CD14-positive monocyte (primary cell): ENCODE results near the gene ZNF792. TPM values are rescaled to one million over a fixed set of nuclear protein-coding genes. Genes with fewer than 3 reads are reported as not detected.

Experiments used
- DNase-seq, 3 donors: peaks; one replicate each; pipeline ENCODE4 v3.0.0-alpha.2; 2011 to 2022
- H2AFZ ChIP-seq: 2 replicates; pipeline ENCODE4 v1.6.0; 2012; ENCODE audit warnings: mild to moderate bottlenecking, low read depth, low read length, inconsistent platforms; ENCODE audit not compliant: insufficient read depth, poor library complexity, severe bottlenecking
- H3K27ac ChIP-seq, 2 donors: 1 replicate in 1 of 2; 2 replicates in 1 of 2; pipeline ENCODE4 v1.5.1; 2012 to 2013; ENCODE audit warnings: low read length in 2 of 2, control low read depth in 1 of 2, inconsistent platforms in 1 of 2, low read depth in 1 of 2, mild to moderate bottlenecking in 1 of 2
- H3K27me3 ChIP-seq, 2 donors: one replicate each; pipeline versions ENCODE4 v1.6.0 to v1.6.1; 2011 to 2013; ENCODE audit warnings: low read length in 2 of 2; ENCODE audit not compliant: control insufficient read depth in 2 of 2, insufficient read depth in 2 of 2
- H3K36me3 ChIP-seq, 2 donors: replicated peaks in 1 of 2; 1 replicate in 1 of 2; 2 replicates in 1 of 2; pipeline versions ENCODE4 v1.5.1 to v1.6.1; 2012 to 2013; ENCODE audit warnings: low read length in 2 of 2, control low read depth in 1 of 2, inconsistent platforms in 1 of 2, mild to moderate bottlenecking in 1 of 2; ENCODE audit not compliant: insufficient read depth in 2 of 2, control insufficient read depth in 1 of 2
- H3K4me1 ChIP-seq, 2 donors: 1 replicate in 1 of 2; 2 replicates in 1 of 2; pipeline versions ENCODE4 v1.5.1 to v1.6.1; 2012 to 2013; ENCODE audit warnings: low read length in 2 of 2, control low read depth in 1 of 2, inconsistent platforms in 1 of 2, mild to moderate bottlenecking in 1 of 2, moderate library complexity in 1 of 2; ENCODE audit not compliant: insufficient read depth in 2 of 2, control insufficient read depth in 1 of 2
- H3K4me2 ChIP-seq: replicated peaks from 2 replicates; pipeline ENCODE3; 2012; ENCODE audit warnings: low read length, moderate library complexity, mild to moderate bottlenecking; ENCODE audit not compliant: poor library complexity, severe bottlenecking; ENCODE audit errors: extremely low read depth
- H3K4me3 ChIP-seq, 3 experiments: fragments of 200-600 bp in 1 of 3; sonication (generic) in 1 of 3; replicated peaks in 1 of 3; 1 replicate in 2 of 3; 2 replicates in 1 of 3; pipeline ENCODE4 v1.5.1; 2011 to 2013; ENCODE audit warnings: low read length in 3 of 3, mild to moderate bottlenecking in 3 of 3, control low read depth in 2 of 3, low read depth in 2 of 3, inconsistent platforms in 1 of 3, moderate library complexity in 1 of 3
- H3K79me2 ChIP-seq: 2 replicates; pipeline ENCODE4 v1.6.0; 2012; ENCODE audit warnings: mild to moderate bottlenecking, control low read depth, inconsistent platforms, low read length, moderate library complexity; ENCODE audit not compliant: insufficient read depth
- H3K9ac ChIP-seq: 2 replicates; pipeline ENCODE4 v1.6.0; 2017; ENCODE audit warnings: low read length, mild to moderate bottlenecking; ENCODE audit not compliant: insufficient read depth, poor library complexity, severe bottlenecking
- H3K9me3 ChIP-seq, 2 donors: replicated peaks in 1 of 2; 1 replicate in 1 of 2; 2 replicates in 1 of 2; pipeline versions ENCODE4 v1.5.1 to v1.6.1; 2012 to 2013; ENCODE audit warnings: low read length in 2 of 2, control low read depth in 1 of 2; ENCODE audit not compliant: control insufficient read depth in 1 of 2, insufficient read depth in 1 of 2
- H4K20me1 ChIP-seq: 2 replicates; pipeline ENCODE4 v1.6.0; 2012; ENCODE audit warnings: mild to moderate bottlenecking, low read length, control low read depth, moderate library complexity; ENCODE audit not compliant: insufficient read depth
- H3K27ac Mint-ChIP-seq, 7 donors: one replicate each; pipeline ENCODE4 v1.8.0; 2020; ENCODE audit warnings: mild to moderate bottlenecking in 7 of 7, mixed read lengths in 7 of 7, moderate library complexity in 6 of 7, inconsistent platforms in 2 of 7
- H3K27me3 Mint-ChIP-seq, 3 donors: one replicate each; pipeline ENCODE4 v1.8.0; 2021 to 2022; ENCODE audit warnings: low read depth in 3 of 3, mild to moderate bottlenecking in 3 of 3, mixed read lengths in 3 of 3, moderate library complexity in 3 of 3, inconsistent platforms in 1 of 3
- H3K36me3 Mint-ChIP-seq, 2 donors: one replicate each; pipeline ENCODE4 v1.8.0; 2020; ENCODE audit warnings: mixed read lengths in 2 of 2, inconsistent platforms in 1 of 2, mild to moderate bottlenecking in 1 of 2
- H3K4me1 Mint-ChIP-seq: one replicate; pipeline ENCODE4 v1.8.0; 2020; ENCODE audit warnings: mild to moderate bottlenecking, mixed read lengths
- H3K4me3 Mint-ChIP-seq, 2 donors: one replicate each; pipeline ENCODE4 v1.8.0; 2020; ENCODE audit warnings: mild to moderate bottlenecking in 2 of 2, mixed read lengths in 2 of 2, moderate library complexity in 1 of 2
- H3K9me3 Mint-ChIP-seq, 7 donors: one replicate each; pipeline ENCODE4 v1.8.0; 2020 to 2022; ENCODE audit warnings: mixed read lengths in 7 of 7, mild to moderate bottlenecking in 6 of 7, moderate library complexity in 6 of 7, inconsistent platforms in 2 of 7
- CTCF ChIP-seq: fragments of 200-600 bp; IDR thresholded peaks from one replicate; pipeline ENCODE4 v1.8.0; 2022; ENCODE audit warnings: antibody characterized with exemption, mild to moderate bottlenecking
- WGBS: methylation state at CpG from one replicate; pipeline ENCODE4 v1.1.5; 2013; ENCODE audit warnings: missing lambda C conversion rate; ENCODE audit not compliant: insufficient coverage; 5-methylcytosine and 5-hydroxymethylcytosine counted together
- intact Hi-C, 2 donors: fragments of 100-400 bp; cut with micrococcal nuclease; formaldehyde crosslinking; loops; one replicate each; pipeline versions ENCODE4 v1.15.0 to v1.15.1; 2023
- polyA plus RNA-seq, 3 donors: library from polyadenylated mRNA; depleted of rRNA in 1 of 3; unstranded in 2 of 3; stranded (reverse) in 1 of 3; fragments of 300-500 nt in 2 of 3; fragments of >200 nt in 1 of 3; fragmentation: Illumina TruSeq in 2 of 3; gene quantifications; 1 replicate in 2 of 3; 2 replicates in 1 of 3; pipeline ENCODE4 v1.2.3, GENCODE V29; 2012 to 2021

ZNF792 gene
- polyA plus RNA-seq, 3 donors = 1.3 to 3.3 (median 1.7) TPM

DNA sequence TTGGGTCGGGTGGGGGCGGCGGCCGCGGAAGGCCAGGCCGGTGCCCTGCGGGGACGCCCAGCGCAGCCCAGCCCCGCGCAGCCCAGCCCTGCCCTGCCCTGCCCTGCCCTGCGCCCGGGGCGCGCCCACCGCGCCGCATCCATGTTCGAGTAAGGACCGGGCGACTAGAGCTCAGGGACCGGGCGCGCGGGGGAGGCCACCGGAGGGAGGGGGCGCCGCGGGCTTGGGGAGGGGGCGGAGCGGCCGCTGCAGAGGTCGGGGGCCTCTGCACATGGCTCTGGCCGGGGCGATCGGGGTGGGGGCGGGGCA, 36.3 kb upstream of the ZNF792 start:
- Mint-ChIP-seq H3K4me3 (no peak overlapping the region), H3K9me3 (peaks cover 0 to 5% (median 0%) of the 10 kb centered on the region in 7 donors), H3K27me3 (peaks cover 0 to 7% (median 1%) of the 10 kb centered on the region in 3 donors), H3K27ac (peak overlapping the region in 1 of 7 donors; percentile 92), H3K4me1 (peaks cover 70% of the 10 kb centered on the region), H3K36me3 (peaks cover 8 to 20% of the 10 kb centered on the region in 2 donors)
- DNase-seq = no peak
- Histone ChIP-seq H4K20me1 (peaks cover 23% of the 10 kb centered on the region), H2AFZ (peak overlapping the region; percentile 66), H3K27ac (peak overlapping the region in 1 of 2 donors; percentile 93), H3K9me3 (peaks cover 0 to under 1% of the 10 kb centered on the region in 2 donors), H3K4me3 (peak overlapping the region; percentile 59 to 81 (median 60)), H3K36me3 (peaks cover under 1 to 6% of the 10 kb centered on the region in 2 donors), H3K27me3 (no peaks in the 10 kb centered on the region), H3K4me2 (peak overlapping the region; percentile 97), H3K9ac (peak overlapping the region; percentile 77), H3K4me1 (peaks cover 74 to 75% of the 10 kb centered on the region in 2 donors), H3K79me2 (peaks cover 56% of the 10 kb centered on the region)
- no peak for TF ChIP-seq CTCF
- intact Hi-C loops = no loop called here
- 0% methylated on average over 36 of the region's 37 CpGs for WGBS

DNA sequence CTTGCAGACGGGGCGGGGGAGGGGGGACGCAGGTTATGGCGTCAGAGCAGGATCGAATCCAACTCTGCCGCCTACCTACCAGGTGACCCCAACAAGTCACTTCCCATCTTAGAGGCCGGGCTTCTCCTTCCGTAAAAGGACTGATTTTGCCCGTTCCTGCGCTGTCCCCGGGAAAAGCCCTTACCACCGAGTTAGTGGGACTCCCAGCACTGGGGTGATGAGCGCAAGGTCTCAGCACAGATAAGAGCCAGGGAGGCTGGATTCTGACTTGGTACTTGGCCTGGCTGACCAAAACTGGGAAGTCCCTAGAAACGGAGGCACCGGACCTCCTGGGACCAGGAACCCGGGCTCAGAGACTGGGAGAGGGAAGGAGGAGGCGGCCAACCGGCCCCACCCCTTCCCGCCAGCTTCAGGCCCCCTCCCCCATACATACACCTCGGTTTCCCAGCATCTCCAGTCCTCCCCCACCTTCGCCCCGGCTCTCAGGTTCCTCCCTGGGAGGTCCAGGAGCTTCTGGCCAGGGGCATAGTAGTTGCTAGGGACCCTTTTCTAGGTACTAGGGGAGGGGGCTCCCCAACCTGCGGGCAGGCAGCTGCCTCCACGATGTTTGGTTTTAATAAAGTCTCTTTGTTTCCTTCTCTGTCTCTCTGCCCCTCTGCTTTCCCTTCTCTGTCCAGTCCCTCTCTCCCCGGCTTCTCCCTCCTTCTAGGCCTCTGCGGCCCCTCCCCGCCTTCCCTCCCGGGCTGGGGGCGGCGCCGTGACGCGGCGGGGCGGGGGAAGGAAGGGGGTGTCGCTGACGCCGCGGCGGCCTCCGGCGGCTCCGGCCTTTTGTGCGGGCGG, 35.7 kb upstream of the ZNF792 start, which contains the start of gene GRAMD1A:
TSS of gene GRAMD1A (plus strand) at position 826 of the 840 bp plus-strand sequence. CDS start 156 bp downstream, outside the sequence.
- H3K4me1 ChIP-seq = peaks cover 74 to 75% of the 10 kb centered on the region in 2 donors
- Mint-ChIP-seq H3K4me1 (peaks cover 70% of the 10 kb centered on the region), H3K27me3 (peaks cover 0 to 7% (median 1%) of the 10 kb centered on the region in 3 donors), H3K4me3 (peak within 1 kb of the TSS; percentile 93 to 98), H3K9me3 (peaks cover 0 to 10% (median under 1%) of the 10 kb centered on the region in 7 donors), H3K36me3 (peaks cover 7 to 17% of the 10 kb centered on the region in 2 donors), H3K27ac (peak within 1 kb of the TSS; percentile 92 to 98 (median 96))
- TF ChIP-seq CTCF = no peak
- H3K4me3 ChIP-seq = peak within 1 kb of the TSS; percentile 60 to 81 (median 77)
- H3K9ac ChIP-seq = peak within 1 kb of the TSS; percentile 77
- DNase-seq = peak; percentile 67 to 90 (median 80)
- peaks cover 0 to 6% of the 10 kb centered on the region in 2 donors for H3K9me3 ChIP-seq
- 0% methylated on average over 13 of the region's 45 CpGs for WGBS
- H2AFZ ChIP-seq = peak within 1 kb of the TSS; percentile 69
- H3K27ac ChIP-seq = peak within 1 kb of the TSS; percentile 93 to 95
- peak within 1 kb of the TSS; percentile 97 for H3K4me2 ChIP-seq
- intact Hi-C loops = no loop called here
- peaks cover 50% of the 10 kb centered on the region for H3K79me2 ChIP-seq
- peaks cover 0 to 4% of the 10 kb centered on the region in 2 donors for H3K36me3 ChIP-seq
- H3K27me3 ChIP-seq = no peaks in the 10 kb centered on the region
- peaks cover 17% of the 10 kb centered on the region for H4K20me1 ChIP-seq
